Upper lobe of right lung (tissue), 1 donor: Measurements from ENCODE around the gene SHISA3. TPM values are rescaled to one million over a fixed set of nuclear protein-coding genes. Genes with fewer than 3 reads are reported as not detected.

Experiments
- ATAC-seq: fragments of 200-7000 bp; cut with Tn5 transposase; one replicate; pipeline ENCODE4 v1.9.1; 2020; ENCODE audit warnings: mild to moderate bottlenecking, moderate library complexity
- DNase-seq: peaks from one replicate; pipeline ENCODE4 v3.0.0-alpha.2; 2020
- H3K27ac ChIP-seq: fragments of 200-600 bp; one replicate; pipeline ENCODE4 v1.8.0; 2022
- H3K27me3 ChIP-seq: fragments of 200-600 bp; one replicate; pipeline ENCODE4 v1.8.0; 2022; ENCODE audit warnings: mild to moderate bottlenecking
- H3K36me3 ChIP-seq: fragments of 200-600 bp; one replicate; pipeline ENCODE4 v1.8.0; 2022
- H3K4me1 ChIP-seq: fragments of 200-600 bp; one replicate; pipeline ENCODE4 v1.8.0; 2022
- H3K4me3 ChIP-seq: fragments of 200-600 bp; one replicate; pipeline ENCODE4 v1.8.0; 2022; ENCODE audit warnings: mild to moderate bottlenecking
- H3K9me3 ChIP-seq: fragments of 200-600 bp; one replicate; pipeline ENCODE4 v1.8.0; 2022
- CTCF ChIP-seq: fragments of 200-600 bp; IDR thresholded peaks from one replicate; pipeline ENCODE4 v1.8.0; 2022; ENCODE audit warnings: antibody characterized with exemption
- intact Hi-C: fragments of 100-400 bp; cut with DNase I; formaldehyde crosslinking; loops from one replicate; pipeline ENCODE4 v1.11.0; 2022
- total RNA-seq: library from RNA; stranded (reverse); fragmentation: NEBNext Ultra II Directional; extraction: Animal tissue kit (Norgen Biotek cat#: 25700); gene quantifications from one replicate; pipeline ENCODE4 v1.2.1, GENCODE V29; 2021
- donor health status: DM: no; HTN: yes; CAD: no; lungs with severe emphysema.

SHISA3 gene
- total RNA-seq, 1 donor from 2014 or later = 5.8 TPM

- no peaks in the 10 kb centered on the region for H3K36me3 ChIP-seq
- intact Hi-C loops = no loop called here
- H3K4me1 ChIP-seq = no peaks in the 10 kb centered on the region
- no peak for TF ChIP-seq CTCF
- H3K27me3 ChIP-seq = no peaks in the 10 kb centered on the region
- DNase-seq (no peak), ATAC-seq (no peak)
- no peak overlapping the region for H3K27ac ChIP-seq
- no peak overlapping the region for H3K4me3 ChIP-seq
- H3K9me3 ChIP-seq = no peaks in the 10 kb centered on the region
These were observed 15.6 kb upstream of the SHISA3 start for GRCh38 chr4:42381666-42382065.

- Histone ChIP-seq H3K4me3 (no peak overlapping the region), H3K4me1 (no peaks in the 10 kb centered on the region), H3K27ac (no peak overlapping the region), H3K27me3 (no peaks in the 10 kb centered on the region), H3K9me3 (no peaks in the 10 kb centered on the region), H3K36me3 (no peaks in the 10 kb centered on the region)
- DNase-seq (no peak), ATAC-seq (no peak)
- intact Hi-C loops = no loop called here
- TF ChIP-seq CTCF = no peak
These were observed 11.8 kb upstream of the SHISA3 start for GRCh38 chr4:42385516-42385915.

- Histone ChIP-seq H3K27me3 (peaks cover 7% of the 10 kb centered on the region), H3K27ac (no peak overlapping the region), H3K9me3 (no peaks in the 10 kb centered on the region), H3K4me3 (no peak overlapping the region), H3K36me3 (no peaks in the 10 kb centered on the region), H3K4me1 (no peaks in the 10 kb centered on the region)
- DNase-seq (no peak), ATAC-seq (no peak)
- TF ChIP-seq CTCF = no peak
- intact Hi-C loops = no loop called here
These were observed 6.5 kb upstream of the SHISA3 start for GRCh38 chr4:42390622-42391354.

GRCh38 chr4:42391355-42391664 lies 6.0 kb upstream of the SHISA3 start:
- no peak for TF ChIP-seq CTCF
- H3K4me1 ChIP-seq = no peaks in the 10 kb centered on the region
- H3K36me3 ChIP-seq = no peaks in the 10 kb centered on the region
- ATAC-seq = no peak
- intact Hi-C loops = no loop called here
- H3K9me3 ChIP-seq = no peaks in the 10 kb centered on the region
- H3K4me3 ChIP-seq = no peak overlapping the region
- no peak for DNase-seq
- H3K27ac ChIP-seq = no peak overlapping the region
- H3K27me3 ChIP-seq = peaks cover 13% of the 10 kb centered on the region

- no peak overlapping the region for H3K4me3 ChIP-seq
- H3K36me3 ChIP-seq = no peaks in the 10 kb centered on the region
- DNase-seq (no peak), ATAC-seq (no peak)
- H3K27ac ChIP-seq = no peak overlapping the region
- no peak for TF ChIP-seq CTCF
- H3K9me3 ChIP-seq = no peaks in the 10 kb centered on the region
- H3K27me3 ChIP-seq = peaks cover 18% of the 10 kb centered on the region
- intact Hi-C loops = no loop called here
- no peaks in the 10 kb centered on the region for H3K4me1 ChIP-seq
These were observed 5.3 kb upstream of the SHISA3 start for GRCh38 chr4:42391981-42392380.

- no peak for TF ChIP-seq CTCF
- Histone ChIP-seq H3K4me3 (no peak overlapping the region), H3K27me3 (peaks cover 22% of the 10 kb centered on the region), H3K36me3 (no peaks in the 10 kb centered on the region), H3K27ac (no peak overlapping the region), H3K4me1 (peaks cover 2% of the 10 kb centered on the region), H3K9me3 (no peaks in the 10 kb centered on the region)
- intact Hi-C loops = no loop called here
- DNase-seq = no peak
- ATAC-seq = no peak
These were observed 4.9 kb upstream of the SHISA3 start for GRCh38 chr4:42392436-42392835.
